NB4 (cell line): Measurements from ENCODE around the gene FUS.

Experiments
- TF ChIP-seq, protein P1 (sequence below): IDR thresholded peaks from one replicate; pipeline ENCODE4 v1.5.1; 2012; ENCODE audit warnings: low read depth, low read length
- TF ChIP-seq, protein P2 (sequence below): IDR thresholded peaks from 2 replicates; pipeline ENCODE4 v1.6.1; 2011; ENCODE audit warnings: low read depth, low read length

DNA sequence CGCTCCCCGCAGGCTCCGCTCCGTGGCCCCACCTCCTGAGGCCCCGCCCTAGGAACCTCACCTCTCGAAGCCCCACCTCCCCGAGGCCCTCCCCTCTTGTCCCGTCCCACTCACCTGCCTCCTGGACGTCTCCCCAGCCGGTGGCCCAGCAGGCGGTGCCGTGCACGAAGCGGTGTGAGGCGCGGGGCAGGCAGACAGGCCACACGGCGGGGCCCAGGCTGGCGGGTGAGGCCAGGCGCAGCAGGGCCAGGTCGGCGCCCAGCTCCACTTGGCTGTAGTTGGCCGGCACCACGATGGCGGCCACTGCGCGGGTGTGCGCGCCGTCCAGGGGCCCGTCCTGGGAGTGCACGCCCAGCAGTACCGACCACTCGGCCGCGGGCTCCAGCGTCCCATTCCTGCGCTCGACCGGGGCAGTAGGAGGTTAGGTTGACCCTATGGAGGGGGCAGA lies 31.6 kb upstream of the FUS start:
- TF ChIP-seq, protein P1, sequence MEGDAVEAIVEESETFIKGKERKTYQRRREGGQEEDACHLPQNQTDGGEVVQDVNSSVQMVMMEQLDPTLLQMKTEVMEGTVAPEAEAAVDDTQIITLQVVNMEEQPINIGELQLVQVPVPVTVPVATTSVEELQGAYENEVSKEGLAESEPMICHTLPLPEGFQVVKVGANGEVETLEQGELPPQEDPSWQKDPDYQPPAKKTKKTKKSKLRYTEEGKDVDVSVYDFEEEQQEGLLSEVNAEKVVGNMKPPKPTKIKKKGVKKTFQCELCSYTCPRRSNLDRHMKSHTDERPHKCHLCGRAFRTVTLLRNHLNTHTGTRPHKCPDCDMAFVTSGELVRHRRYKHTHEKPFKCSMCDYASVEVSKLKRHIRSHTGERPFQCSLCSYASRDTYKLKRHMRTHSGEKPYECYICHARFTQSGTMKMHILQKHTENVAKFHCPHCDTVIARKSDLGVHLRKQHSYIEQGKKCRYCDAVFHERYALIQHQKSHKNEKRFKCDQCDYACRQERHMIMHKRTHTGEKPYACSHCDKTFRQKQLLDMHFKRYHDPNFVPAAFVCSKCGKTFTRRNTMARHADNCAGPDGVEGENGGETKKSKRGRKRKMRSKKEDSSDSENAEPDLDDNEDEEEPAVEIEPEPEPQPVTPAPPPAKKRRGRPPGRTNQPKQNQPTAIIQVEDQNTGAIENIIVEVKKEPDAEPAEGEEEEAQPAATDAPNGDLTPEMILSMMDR: no peak
- TF ChIP-seq, protein P2, sequence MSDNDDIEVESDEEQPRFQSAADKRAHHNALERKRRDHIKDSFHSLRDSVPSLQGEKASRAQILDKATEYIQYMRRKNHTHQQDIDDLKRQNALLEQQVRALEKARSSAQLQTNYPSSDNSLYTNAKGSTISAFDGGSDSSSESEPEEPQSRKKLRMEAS: no peak
